PFSK-1 (cell line): ENCODE results near the gene ZNF831.

Experiments used
- FOXP2 ChIP-seq: optimal IDR thresholded peaks from 2 replicates; pipeline ENCODE3; 2011; ENCODE audit warnings: borderline replicate concordance, control low read depth, inconsistent platforms; ENCODE audit not compliant: insufficient read depth; ENCODE audit errors: extremely low read length, extremely low read depth
- POLR2AphosphoS5 ChIP-seq: IDR thresholded peaks from 2 replicates; pipeline ENCODE4 v1.6.1; 2012; ENCODE audit warnings: low read depth, mild to moderate bottlenecking, control low read depth, low read length, moderate library complexity
- SIN3A ChIP-seq: IDR thresholded peaks from 2 replicates; pipeline ENCODE4 v1.6.1; 2012; ENCODE audit warnings: mild to moderate bottlenecking, low read length, moderate library complexity, borderline replicate concordance; ENCODE audit not compliant: insufficient read depth
- TAF1 ChIP-seq: IDR thresholded peaks from 2 replicates; pipeline ENCODE4 v1.6.1; 2012; ENCODE audit warnings: low read length, control low read depth, borderline replicate concordance; ENCODE audit not compliant: insufficient read depth
- TF ChIP-seq, protein P1 (sequence below), 2 experiments: IDR thresholded peaks; 2 replicates each; pipeline versions ENCODE4 v1.6.1 to v1.8.0; 2011 to 2012; ENCODE audit warnings: low read depth in 2 of 2, low read length in 2 of 2, control low read depth in 1 of 2, inconsistent platforms in 1 of 2, mild to moderate bottlenecking in 1 of 2, moderate library complexity in 1 of 2; ENCODE audit not compliant: insufficient read depth in 1 of 2

The ZNF831 gene

GRCh38 chr20:59273739-59274357, 110.2 kb downstream of the ZNF831 start:
- TF ChIP-seq TAF1 = no peak
- TF ChIP-seq, protein P1, sequence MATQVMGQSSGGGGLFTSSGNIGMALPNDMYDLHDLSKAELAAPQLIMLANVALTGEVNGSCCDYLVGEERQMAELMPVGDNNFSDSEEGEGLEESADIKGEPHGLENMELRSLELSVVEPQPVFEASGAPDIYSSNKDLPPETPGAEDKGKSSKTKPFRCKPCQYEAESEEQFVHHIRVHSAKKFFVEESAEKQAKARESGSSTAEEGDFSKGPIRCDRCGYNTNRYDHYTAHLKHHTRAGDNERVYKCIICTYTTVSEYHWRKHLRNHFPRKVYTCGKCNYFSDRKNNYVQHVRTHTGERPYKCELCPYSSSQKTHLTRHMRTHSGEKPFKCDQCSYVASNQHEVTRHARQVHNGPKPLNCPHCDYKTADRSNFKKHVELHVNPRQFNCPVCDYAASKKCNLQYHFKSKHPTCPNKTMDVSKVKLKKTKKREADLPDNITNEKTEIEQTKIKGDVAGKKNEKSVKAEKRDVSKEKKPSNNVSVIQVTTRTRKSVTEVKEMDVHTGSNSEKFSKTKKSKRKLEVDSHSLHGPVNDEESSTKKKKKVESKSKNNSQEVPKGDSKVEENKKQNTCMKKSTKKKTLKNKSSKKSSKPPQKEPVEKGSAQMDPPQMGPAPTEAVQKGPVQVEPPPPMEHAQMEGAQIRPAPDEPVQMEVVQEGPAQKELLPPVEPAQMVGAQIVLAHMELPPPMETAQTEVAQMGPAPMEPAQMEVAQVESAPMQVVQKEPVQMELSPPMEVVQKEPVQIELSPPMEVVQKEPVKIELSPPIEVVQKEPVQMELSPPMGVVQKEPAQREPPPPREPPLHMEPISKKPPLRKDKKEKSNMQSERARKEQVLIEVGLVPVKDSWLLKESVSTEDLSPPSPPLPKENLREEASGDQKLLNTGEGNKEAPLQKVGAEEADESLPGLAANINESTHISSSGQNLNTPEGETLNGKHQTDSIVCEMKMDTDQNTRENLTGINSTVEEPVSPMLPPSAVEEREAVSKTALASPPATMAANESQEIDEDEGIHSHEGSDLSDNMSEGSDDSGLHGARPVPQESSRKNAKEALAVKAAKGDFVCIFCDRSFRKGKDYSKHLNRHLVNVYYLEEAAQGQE (IDR thresholded peaks at IDR 0.05; ENCODE audit: insufficient read depth in 1 of 2, low read depth in 2 of 2, low read length in 2 of 2) = no peak
- TF ChIP-seq FOXP2 = peak; percentile 20

GRCh38 chr20:59276938-59277337, 113.3 kb downstream of the ZNF831 start:
- no peak for TF ChIP-seq POLR2AphosphoS5
- no peak for TF ChIP-seq SIN3A
- no peak for TF ChIP-seq FOXP2
- no peak for TF ChIP-seq TAF1
- TF ChIP-seq, protein P1 (IDR thresholded peaks at IDR 0.05; ENCODE audit: insufficient read depth in 1 of 2, low read depth in 2 of 2, low read length in 2 of 2) = no peak

DNA sequence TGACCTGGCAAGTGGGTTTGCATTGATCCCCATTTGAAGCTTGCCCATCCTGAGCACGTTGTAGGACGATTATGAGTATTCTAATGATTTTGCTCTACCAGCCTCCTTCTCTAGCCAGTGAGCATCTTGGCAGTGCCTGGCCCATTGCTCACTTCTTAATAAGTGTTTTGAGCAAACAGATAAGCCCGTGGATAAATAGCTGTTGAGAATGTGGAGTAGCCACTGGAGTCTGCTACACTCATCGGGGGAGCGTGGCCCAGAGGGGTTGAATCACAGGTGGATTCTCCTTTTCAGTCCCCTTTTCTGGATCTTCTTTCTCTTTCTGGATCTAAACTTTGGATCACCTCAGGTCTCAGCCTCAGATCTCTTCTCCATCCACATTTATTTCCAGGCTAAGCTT, 120.8 kb downstream of the ZNF831 start:
- TF ChIP-seq SIN3A (no peak), POLR2AphosphoS5 (no peak), FOXP2 (no peak), TAF1 (no peak)
- TF ChIP-seq, protein P1 (IDR thresholded peaks at IDR 0.05; ENCODE audit: insufficient read depth in 1 of 2, low read depth in 2 of 2, low read length in 2 of 2) = no peak

GRCh38 chr20:59289994-59290393, 126.4 kb downstream of the ZNF831 start:
- TF ChIP-seq FOXP2 (no peak), TAF1 (no peak), POLR2AphosphoS5 (no peak), SIN3A (no peak)
- TF ChIP-seq, protein P1 (IDR thresholded peaks at IDR 0.05; ENCODE audit: insufficient read depth in 1 of 2, low read depth in 2 of 2, low read length in 2 of 2) = no peak

DNA sequence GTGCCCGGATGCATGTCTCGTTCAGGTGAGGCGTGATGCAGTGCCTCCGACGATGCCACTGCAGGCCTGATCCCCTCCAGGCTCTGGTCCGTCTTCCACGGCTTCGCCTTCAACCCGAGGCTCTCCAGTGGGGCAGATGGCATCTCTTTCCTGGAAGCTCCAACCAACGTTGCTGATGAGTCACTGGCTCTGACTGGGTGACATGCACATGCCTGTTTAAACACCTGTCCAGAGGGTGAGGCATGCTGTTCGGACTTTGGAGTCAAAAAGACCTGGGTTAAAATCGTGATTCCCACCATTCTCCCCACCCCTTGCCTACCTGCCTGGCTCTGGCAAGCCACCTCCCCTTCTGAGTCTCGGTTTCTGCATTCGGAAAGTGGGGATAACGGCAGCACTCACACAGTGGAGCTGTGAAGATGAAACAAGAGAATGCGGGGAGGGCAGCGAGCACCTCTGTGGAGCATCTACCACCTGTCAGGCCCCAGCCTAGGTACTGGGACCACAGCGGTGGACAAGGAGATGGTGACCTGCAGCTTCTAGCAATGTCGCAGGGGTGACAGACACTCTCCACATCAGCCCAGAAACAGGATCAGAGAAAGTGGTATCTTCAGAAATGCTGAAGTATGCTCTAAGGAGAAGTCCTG, 128.2 kb downstream of the ZNF831 start:
- TF ChIP-seq FOXP2 (no peak), SIN3A (no peak), POLR2AphosphoS5 (no peak), TAF1 (no peak)
- TF ChIP-seq, protein P1 (IDR thresholded peaks at IDR 0.05; ENCODE audit: insufficient read depth in 1 of 2, low read depth in 2 of 2, low read length in 2 of 2) = no peak
